GF-D8 (cell line): ENCODE results near the gene ABCC1.
"Not testable (repeated sequence)": the region's sequence is repeated elsewhere in the genome, so short reads cannot be mapped to it uniquely, and the experiment has no call there.

Experiments
- DNase-seq: peaks from one replicate; lab custom pipeline; 2025; lab: John Stamatoyannopoulos, UW

Gene ABCC1

DNA sequence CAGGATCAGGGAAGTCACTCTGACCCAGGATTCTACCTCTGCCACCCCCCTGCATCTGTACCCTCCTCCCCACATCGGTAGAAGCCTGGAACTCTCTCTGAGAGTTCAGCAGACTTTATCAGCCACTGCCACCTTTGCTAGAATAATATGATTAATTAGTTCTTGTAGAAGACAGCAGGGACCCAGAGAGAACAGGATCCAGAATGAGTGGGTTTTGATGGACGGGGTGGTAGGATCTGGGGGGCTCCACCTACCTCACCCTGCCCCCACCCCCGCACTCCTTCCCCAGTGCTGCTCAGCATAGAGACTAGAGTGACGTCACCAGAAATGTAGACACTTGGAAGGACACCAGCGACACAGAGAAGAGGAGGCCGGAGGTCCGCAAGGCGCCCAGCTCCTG lies 240.4 kb downstream of the ABCC1 start:
- no peak for DNase-seq

DNA sequence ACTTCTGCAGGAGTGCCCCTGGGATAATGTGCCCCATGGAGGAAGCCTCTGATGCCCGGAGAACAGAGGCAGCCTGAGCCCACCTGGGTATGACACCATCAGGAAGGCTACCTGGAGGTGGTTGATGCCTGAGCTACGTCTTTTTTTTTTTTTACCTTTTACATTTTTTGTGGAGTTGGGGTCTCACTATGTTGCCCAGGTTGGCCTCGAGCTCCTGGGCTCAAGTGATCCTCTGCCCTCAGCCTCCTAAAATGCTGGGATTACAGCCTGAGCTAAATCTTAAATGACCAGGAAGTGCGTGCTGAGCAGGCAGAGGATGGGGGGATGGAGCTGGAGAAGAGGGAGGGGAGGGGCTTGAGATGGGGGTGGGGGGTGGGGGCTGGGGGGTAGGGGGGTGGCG lies 241.1 kb downstream of the ABCC1 start:
- DNase-seq: no peak

DNA sequence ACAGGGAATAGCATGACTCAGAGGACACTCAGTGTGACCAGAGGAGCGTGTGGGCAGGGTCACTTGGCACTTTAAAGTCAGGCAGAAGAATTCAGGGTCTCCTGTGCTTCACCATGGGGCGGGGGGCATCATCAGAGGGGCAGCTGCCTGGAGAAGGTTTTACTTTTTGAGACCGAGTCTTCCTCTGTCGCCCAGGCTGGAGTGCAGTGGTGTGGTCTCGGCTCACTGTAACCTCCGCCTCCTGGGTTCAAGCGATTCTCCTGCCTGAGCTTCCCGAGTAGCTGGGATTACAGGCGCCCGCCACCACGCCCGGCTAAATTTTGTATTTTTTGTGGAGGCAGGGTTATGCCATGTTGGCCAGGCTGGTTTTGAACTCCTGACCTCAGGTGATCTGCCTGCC lies 241.6 kb downstream of the ABCC1 start:
- DNase-seq: not testable (repeated sequence)

DNA sequence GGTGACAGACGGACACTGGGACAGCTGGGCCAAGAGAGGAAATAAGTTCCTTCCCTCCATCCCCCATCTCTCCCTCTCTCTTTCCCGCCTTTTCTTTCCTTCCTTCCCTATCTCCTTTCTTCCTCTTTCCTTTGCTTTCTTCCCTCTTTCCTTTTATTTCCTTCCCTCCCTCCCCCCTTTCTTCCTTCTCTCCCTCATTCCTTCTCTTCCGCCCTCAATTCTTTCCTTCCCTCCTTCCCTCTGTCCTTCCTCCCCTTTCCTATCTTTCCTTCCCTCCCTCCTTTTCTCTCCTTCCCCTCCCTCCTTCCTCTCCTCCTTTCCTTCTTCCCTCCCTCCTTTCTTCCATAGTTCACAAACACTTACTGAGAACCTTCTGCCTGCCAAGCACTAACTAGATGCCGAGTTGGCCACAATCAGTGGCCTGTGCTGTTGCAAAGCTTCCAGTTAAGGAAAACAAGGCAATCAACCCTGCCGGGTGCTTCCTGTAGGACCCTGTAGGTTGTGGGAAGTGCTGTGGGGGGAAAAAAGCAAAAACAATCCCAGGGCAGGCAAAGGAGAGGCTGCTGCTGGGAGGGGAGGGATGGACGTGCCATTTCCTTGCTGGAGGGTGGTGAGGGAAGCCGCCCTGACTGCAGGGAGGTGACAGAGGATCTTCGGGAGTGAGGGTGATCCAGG lies 242.2 kb downstream of the ABCC1 start:
- DNase-seq: no peak
